ENCODE results near the gene NUMA1.

The NUMA1 gene

GRCh38 chr11:72080326-72081183, at the start of gene NUMA1, which contains the start of gene LRRC51:
NUMA1 (minus strand) TSS chr11:72080542; CDS start chr11:72035943, 44,599 bp downstream.
LRRC51 (plus strand) TSS chr11:72080850; CDS start chr11:72089084, 8,234 bp downstream.
- peak; percentile 97 for DNase-seq (ENCODE audit: low read depth in 2 of 2)

GRCh38 chr11:72129381-72129780, 49.0 kb upstream of the NUMA1 start:
- no peak for DNase-seq (ENCODE audit: low read depth in 2 of 2)

- DNase-seq (ENCODE audit: low read depth in 2 of 2): no peak
These were observed 47.6 kb upstream of the NUMA1 start for GRCh38 chr11:72127923-72128322.

- DNase-seq (ENCODE audit: low read depth in 2 of 2): no peak
These were observed 45.6 kb upstream of the NUMA1 start for GRCh38 chr11:72125956-72126355.

GRCh38 chr11:72124046-72124445, 43.7 kb upstream of the NUMA1 start:
- no peak for DNase-seq (ENCODE audit: low read depth in 2 of 2)

- no peak for DNase-seq (ENCODE audit: low read depth in 2 of 2)
These were observed 42.8 kb upstream of the NUMA1 start for GRCh38 chr11:72123117-72123653.

GRCh38 chr11:72122607-72123006, 42.3 kb upstream of the NUMA1 start:
- no peak for DNase-seq (ENCODE audit: low read depth in 2 of 2)

GRCh38 chr11:72120930-72121329, 40.6 kb upstream of the NUMA1 start:
- no peak for DNase-seq (ENCODE audit: low read depth in 2 of 2)

GRCh38 chr11:72119198-72119597, 38.9 kb upstream of the NUMA1 start:
- DNase-seq (ENCODE audit: low read depth in 2 of 2): no peak

- DNase-seq (ENCODE audit: low read depth in 2 of 2): no peak
These were observed 35.8 kb upstream of the NUMA1 start for GRCh38 chr11:72116019-72116755.

GRCh38 chr11:72114570-72114969, 34.2 kb upstream of the NUMA1 start:
- DNase-seq (ENCODE audit: low read depth in 2 of 2): no peak

GRCh38 chr11:72112978-72113808, 32.9 kb upstream of the NUMA1 start:
- no peak for DNase-seq (ENCODE audit: low read depth in 2 of 2)

- peak; percentile 99 for DNase-seq (ENCODE audit: low read depth in 2 of 2)
These were observed 32.0 kb upstream of the NUMA1 start, which contains the start of gene ANAPC15 for GRCh38 chr11:72112143-72112977. ANAPC15 (minus strand) TSS chr11:72112695; CDS start chr11:72111276, 1,419 bp downstream.

GRCh38 chr11:72111300-72112142, 31.2 kb upstream of the NUMA1 start:
- no peak for DNase-seq (ENCODE audit: low read depth in 2 of 2)

- no peak for DNase-seq (ENCODE audit: low read depth in 2 of 2)
These were observed 25.5 kb upstream of the NUMA1 start, which contains the start of gene TOMT for GRCh38 chr11:72105888-72106287. TOMT (plus strand) TSS chr11:72105924; CDS start chr11:72105952, 28 bp downstream.

GRCh38 chr11:72103754-72104167, 23.4 kb upstream of the NUMA1 start:
- DNase-seq (ENCODE audit: low read depth in 2 of 2): no peak

- DNase-seq (ENCODE audit: low read depth in 2 of 2): peak; percentile 97 to 98
These were observed 22.8 kb upstream of the NUMA1 start, which contains the start of gene LAMTOR1 for GRCh38 chr11:72102946-72103753. LAMTOR1 (minus strand) TSS chr11:72103297; CDS start chr11:72103224, 73 bp downstream.

- no peak for DNase-seq (ENCODE audit: low read depth in 2 of 2)
These were observed 22.2 kb upstream of the NUMA1 start for GRCh38 chr11:72102631-72102945.

GRCh38 chr11:72102162-72102561, 21.8 kb upstream of the NUMA1 start:
- DNase-seq (ENCODE audit: low read depth in 2 of 2): no peak

Data from stimulated activated CD4-positive, alpha-beta T cell treated with anti-CD3 and anti-CD28 coated beads, Interleukin-4, amount 100 ng/mL, for 48 hours (primary cell).